ENCODE results near the gene ARL10.

Gene ARL10

GRCh38 chr5:176410486-176411180 is 45.3 kb downstream of the ARL10 start:
- DNase-seq (ENCODE audit: low read depth in 3 of 3, low spot score in 1 of 3) = no peak

DNA sequence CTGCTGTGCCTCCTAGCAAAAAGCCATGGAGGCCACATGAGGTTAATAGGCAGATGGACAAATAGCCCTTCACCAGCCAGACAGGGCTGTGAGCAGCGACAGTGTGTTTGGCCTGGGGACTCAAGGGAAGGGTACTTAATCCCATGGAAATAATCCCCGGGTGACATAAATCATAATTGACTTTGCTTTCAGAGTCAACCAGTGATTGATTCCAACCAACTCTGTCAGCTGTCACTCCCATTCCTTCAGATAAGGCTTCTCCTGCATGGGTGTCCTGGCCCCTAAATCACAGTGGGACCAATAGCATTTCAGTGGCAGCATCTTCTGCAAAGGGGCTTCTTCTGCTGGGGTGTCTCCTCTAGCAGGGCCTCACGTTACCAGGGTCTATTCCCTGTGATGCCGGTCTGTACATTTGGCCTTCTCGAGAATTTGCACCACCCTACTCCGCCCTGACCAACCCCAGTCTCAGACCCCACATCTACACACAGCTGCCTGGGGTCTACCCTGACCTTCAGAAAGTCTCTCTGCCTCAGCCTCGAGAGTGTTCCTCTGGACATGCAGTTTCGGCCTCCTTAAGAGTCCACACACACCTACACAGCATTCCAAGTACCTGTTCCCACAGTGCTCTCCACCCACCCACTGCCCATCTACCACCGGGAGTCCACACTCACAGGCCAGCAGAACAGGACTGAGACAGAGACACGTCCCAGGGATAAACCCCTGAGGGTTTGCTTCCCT is 47.4 kb downstream of the ARL10 start:
- no peak for DNase-seq (ENCODE audit: low read depth in 3 of 3, low spot score in 1 of 3)

DNA sequence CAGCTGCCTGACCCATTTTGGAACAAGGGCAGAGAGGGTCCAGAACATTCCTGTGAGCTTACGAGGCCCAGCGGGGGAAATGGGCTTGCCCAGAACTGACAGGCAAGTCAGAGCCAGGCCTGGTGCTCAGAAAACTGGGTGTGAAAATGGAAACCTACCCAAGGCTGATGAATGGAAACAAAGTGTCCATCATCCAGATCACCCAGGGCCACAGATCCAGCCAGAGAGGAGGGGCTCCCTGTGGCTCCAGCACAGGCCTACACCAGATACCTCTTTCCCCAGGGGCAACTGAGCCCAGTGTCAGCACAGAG is 47.9 kb downstream of the ARL10 start:
- DNase-seq (ENCODE audit: low read depth in 3 of 3, low spot score in 1 of 3) = no peak

DNA sequence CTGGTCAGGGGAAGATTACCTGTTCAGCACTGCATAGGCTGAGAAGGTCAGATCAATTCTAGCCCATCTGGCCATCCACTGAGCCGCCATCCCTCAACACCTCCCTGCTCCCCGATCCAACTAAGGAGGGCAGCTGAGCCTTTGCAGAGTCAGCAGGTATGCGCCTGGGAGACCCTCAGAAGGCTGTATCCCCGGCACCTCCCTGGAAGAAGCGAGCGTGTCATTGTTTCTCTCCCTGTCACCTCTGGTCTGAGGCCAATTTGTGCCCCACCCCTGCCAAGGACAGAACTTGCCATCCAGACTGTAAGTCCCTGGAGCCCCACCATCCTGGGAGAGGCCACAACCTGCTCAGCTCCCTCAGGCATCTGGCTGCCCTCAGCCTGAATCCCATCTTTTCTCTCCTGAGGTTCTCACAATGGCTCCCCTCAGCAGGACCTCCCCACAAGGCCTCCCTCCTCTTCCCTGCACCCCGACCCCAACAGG is 48.5 kb downstream of the ARL10 start:
- no peak for DNase-seq (ENCODE audit: low read depth in 3 of 3, low spot score in 1 of 3)

DNA sequence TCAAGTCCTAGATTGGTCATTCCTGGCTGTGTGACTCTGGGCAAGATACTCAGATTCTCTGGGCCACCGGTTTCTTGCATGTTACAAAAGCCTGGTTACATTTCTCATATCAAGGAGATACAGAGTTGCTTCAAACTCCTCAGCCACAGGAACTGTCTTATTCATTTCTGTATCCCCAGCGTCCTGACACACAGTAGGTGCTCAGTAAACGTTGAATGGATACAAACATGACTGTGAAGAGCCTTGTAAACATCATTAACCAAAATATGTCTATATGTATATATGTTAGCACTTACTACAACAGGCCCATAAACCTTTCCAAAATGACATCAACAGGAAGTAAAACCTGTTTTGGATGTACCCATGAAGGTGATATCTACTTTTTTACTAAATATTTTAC is 49.4 kb downstream of the ARL10 start:
- no peak for DNase-seq (ENCODE audit: low read depth in 3 of 3, low spot score in 1 of 3)

DNA sequence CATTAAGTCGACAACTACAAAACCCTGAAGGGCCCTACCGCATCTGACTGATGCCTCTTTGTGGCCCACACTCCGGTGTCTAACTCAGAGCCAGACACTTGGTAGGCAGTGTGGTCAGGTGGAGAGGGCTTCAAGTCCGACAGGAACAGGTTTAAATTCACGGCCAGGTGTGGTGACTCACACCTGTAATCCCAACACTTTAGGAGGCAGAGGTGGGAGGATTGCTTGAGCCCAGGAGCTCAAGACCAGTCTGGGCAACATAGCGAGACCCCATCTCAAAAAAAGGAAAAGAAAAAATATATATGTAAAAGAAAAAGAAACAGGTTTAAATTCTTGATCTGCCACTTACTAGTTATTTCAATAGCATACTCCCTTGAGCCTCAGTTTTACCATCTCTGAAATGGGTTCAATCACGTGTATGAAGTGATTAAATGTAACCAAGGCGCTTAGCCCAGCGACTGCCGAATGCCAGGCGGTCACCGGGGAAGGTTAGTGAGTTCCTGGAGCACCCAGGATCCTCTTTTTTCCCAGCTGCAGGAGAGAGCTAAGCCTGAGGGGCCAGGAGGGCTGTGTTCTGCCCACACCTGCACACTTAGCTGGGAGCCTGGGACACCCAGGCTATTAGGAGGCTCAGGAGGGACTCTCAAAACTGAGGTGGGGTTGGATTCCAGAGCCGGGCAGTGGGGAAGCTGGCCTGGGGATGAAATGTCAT is 50.1 kb downstream of the ARL10 start:
- no peak for DNase-seq (ENCODE audit: low read depth in 3 of 3, low spot score in 1 of 3)

GRCh38 chr5:176415952-176416924 is 51.0 kb downstream of the ARL10 start, which contains the start of gene CLTB:
Gene CLTB, minus strand, starts transcription at chr5:176416539. Its CDS starts 176 bp downstream, at chr5:176416363.
- DNase-seq (ENCODE audit: low read depth in 3 of 3, low spot score in 1 of 3) = peak; percentile 79 to 94 (median 88)

- no peak for DNase-seq (ENCODE audit: low read depth in 3 of 3, low spot score in 1 of 3)
These were observed 51.7 kb downstream of the ARL10 start for GRCh38 chr5:176416965-176417364.

DNA sequence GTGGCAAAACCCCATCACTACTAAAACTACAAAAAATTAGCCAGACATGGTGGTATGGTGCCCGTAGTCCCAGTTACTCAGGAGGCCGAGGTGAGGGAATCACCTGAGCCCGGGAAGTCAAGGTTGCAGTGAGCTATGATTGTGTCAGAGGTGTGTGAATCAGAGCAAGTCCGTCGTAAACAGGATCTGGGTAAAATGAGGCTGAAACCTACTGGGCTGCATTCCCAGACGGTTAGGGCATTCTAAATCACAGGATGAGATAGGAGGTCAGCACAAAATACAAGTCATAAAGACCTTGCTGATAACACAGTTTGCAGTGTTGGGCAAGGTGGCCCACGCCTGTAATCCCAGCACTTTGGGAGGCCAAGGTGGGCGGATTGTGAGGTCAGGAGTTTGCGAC is 53.0 kb downstream of the ARL10 start:
- no peak for DNase-seq (ENCODE audit: low read depth in 3 of 3, low spot score in 1 of 3)

DNA sequence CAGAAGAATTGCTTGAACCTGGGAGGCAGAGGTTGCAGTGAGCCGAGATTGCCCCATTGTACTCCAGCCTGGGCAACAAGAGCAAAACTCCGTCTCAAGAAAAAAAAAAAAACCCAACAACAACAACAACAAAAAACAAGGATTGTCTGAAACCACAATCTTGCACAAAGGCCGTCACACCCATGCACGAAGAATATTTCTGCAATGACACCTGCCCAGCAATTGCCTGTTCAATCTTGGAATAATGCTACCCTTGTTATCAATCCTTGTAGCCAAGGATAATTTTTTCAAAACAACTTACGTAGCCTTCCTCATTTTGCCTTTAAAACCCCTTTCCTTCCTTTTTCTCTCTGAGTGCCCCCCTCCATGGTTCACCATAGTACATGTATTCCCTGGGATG is 54.8 kb downstream of the ARL10 start:
- no peak for DNase-seq (ENCODE audit: low read depth in 3 of 3, low spot score in 1 of 3)

GRCh38 chr5:176420972-176421544 is 55.8 kb downstream of the ARL10 start:
- no peak for DNase-seq (ENCODE audit: low read depth in 3 of 3, low spot score in 1 of 3)

- no peak for DNase-seq (ENCODE audit: low read depth in 3 of 3, low spot score in 1 of 3)
These were observed 58.9 kb downstream of the ARL10 start for GRCh38 chr5:176424181-176424580.

GRCh38 chr5:176425138-176425537 is 59.9 kb downstream of the ARL10 start:
- no peak for DNase-seq (ENCODE audit: low read depth in 3 of 3, low spot score in 1 of 3)

DNA sequence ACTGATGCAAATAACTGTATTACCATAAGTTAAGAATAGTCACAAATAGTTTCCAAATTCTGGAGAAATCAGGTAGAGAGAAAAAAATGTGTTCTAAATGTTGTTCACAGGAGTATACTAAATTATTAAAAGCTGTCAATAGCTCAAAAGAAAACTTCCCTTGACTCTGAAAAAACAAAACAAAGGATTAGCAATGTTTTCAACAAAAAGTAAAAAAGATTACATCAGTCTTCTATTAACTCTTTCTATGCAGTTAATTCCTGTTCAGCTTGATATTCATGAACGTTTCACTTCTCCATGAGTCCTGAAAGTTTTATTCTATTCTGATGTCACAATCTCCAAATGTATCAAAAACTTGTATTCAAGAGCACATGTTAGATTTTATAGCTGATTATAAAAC is 60.5 kb downstream of the ARL10 start:
- DNase-seq (ENCODE audit: low read depth in 3 of 3, low spot score in 1 of 3) = no peak

DNA sequence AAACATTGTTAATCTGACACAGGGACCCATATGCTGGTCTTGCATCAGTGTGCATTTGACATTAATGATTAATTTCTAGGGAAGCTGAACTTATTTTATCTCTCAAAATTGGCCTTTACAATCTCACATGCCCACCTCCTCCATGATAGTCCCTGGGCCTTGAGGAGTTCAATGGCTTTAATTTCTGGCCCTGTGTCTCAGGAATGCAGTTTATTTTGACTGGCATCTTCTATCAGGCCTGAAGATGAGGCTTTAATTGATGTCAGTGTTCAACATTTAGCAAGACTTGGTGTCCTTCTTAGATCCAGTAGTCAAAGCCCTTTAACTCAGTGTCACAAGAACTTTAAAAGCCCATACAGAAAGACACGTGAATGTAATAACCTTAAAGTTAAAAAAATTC is 61.6 kb downstream of the ARL10 start:
- no peak for DNase-seq (ENCODE audit: low read depth in 3 of 3, low spot score in 1 of 3)

DNA sequence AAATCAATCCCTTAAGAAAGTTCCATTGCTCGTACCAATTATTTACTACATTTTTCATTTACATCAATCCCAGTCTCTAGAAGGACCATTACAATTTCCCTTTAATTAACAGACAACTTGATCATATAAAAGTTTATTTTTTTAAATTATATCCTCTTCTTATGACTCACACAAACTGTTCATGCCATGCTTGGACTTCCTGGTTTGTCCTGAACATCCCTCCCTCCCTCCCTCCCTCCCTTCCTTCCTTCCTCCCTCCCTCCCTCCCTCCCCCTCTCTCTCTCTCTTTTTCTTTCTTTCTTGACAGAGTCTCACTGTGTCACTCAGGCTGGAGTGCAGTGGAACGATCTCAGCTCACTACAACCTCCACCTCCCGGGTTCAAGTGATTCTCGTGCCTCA is 62.7 kb downstream of the ARL10 start:
- no peak for DNase-seq (ENCODE audit: low read depth in 3 of 3, low spot score in 1 of 3)

- no peak for DNase-seq (ENCODE audit: low read depth in 3 of 3, low spot score in 1 of 3)
These were observed 64.7 kb downstream of the ARL10 start for GRCh38 chr5:176429972-176430371.

Data from stimulated activated CD4-positive, alpha-beta T cell treated with anti-CD3 and anti-CD28 coated beads, TNF-alpha, amount 100 ng/mL, for 1 hour (primary cell).